ENCODE data around the gene KRTAP4-1.
"Not testable (repeated sequence)": the region's sequence is repeated elsewhere in the genome, so short reads cannot be mapped to it uniquely, and the experiment has no call there.

GRCh38 chr17:41148971-41149651, 35.6 kb downstream of the KRTAP4-1 start:
- TF ChIP-seq CTCF (IDR thresholded peaks at IDR 0.05; ENCODE audit: insufficient read depth, low read length); GABPA (IDR thresholded peaks at IDR 0.05; ENCODE audit: low read depth); POLR2AphosphoS5 (IDR thresholded peaks at IDR 0.05; ENCODE audit: low read depth): not testable (repeated sequence)
- TF ChIP-seq, protein P1, sequence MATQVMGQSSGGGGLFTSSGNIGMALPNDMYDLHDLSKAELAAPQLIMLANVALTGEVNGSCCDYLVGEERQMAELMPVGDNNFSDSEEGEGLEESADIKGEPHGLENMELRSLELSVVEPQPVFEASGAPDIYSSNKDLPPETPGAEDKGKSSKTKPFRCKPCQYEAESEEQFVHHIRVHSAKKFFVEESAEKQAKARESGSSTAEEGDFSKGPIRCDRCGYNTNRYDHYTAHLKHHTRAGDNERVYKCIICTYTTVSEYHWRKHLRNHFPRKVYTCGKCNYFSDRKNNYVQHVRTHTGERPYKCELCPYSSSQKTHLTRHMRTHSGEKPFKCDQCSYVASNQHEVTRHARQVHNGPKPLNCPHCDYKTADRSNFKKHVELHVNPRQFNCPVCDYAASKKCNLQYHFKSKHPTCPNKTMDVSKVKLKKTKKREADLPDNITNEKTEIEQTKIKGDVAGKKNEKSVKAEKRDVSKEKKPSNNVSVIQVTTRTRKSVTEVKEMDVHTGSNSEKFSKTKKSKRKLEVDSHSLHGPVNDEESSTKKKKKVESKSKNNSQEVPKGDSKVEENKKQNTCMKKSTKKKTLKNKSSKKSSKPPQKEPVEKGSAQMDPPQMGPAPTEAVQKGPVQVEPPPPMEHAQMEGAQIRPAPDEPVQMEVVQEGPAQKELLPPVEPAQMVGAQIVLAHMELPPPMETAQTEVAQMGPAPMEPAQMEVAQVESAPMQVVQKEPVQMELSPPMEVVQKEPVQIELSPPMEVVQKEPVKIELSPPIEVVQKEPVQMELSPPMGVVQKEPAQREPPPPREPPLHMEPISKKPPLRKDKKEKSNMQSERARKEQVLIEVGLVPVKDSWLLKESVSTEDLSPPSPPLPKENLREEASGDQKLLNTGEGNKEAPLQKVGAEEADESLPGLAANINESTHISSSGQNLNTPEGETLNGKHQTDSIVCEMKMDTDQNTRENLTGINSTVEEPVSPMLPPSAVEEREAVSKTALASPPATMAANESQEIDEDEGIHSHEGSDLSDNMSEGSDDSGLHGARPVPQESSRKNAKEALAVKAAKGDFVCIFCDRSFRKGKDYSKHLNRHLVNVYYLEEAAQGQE (IDR thresholded peaks at IDR 0.05; ENCODE audit: insufficient replicate concordance, low read depth): not testable (repeated sequence)

All from HL-60 (cell line).